SK-N-SH treated with all-trans-retinoic acid at 6 μM for 48 hours (cell line): ENCODE measurements around the gene TARBP1.

ENCODE experiments used
- ATAC-seq: fragments of 200-7000 bp; cut with Tn5 transposase; 3 replicates; pipeline ENCODE4 v1.9.1; 2020; ENCODE audit warnings: mild to moderate bottlenecking, moderate library complexity
- ARNTL ChIP-seq: fragments of 450-650 bp; formaldehyde crosslinking; IDR thresholded peaks from 2 replicates; pipeline ENCODE4 v1.5.0; 2020; ENCODE audit warnings: low read depth, mild to moderate bottlenecking, moderate library complexity, borderline replicate concordance
- CREB5 ChIP-seq: fragments of 250-450 bp; sonication (Bioruptor Pico); IDR thresholded peaks from 2 replicates; pipeline ENCODE4 v1.5.1; 2020; ENCODE audit warnings: low read depth, mild to moderate bottlenecking, moderate library complexity
- CSDC2 ChIP-seq: fragments of 250-450 bp; sonication (Bioruptor Pico); IDR thresholded peaks from 2 replicates; pipeline ENCODE4 v1.5.0; 2020; ENCODE audit warnings: mild to moderate bottlenecking, moderate library complexity
- CSRNP3 ChIP-seq: fragments of 250-450 bp; sonication (Bioruptor Pico); IDR thresholded peaks from 2 replicates; pipeline ENCODE4 v1.5.1; 2021; ENCODE audit warnings: mild to moderate bottlenecking, moderate library complexity
- ESRRG ChIP-seq: fragments of 250-450 bp; sonication (Bioruptor Pico); IDR thresholded peaks from 2 replicates; pipeline ENCODE4 v1.6.1; 2021; ENCODE audit warnings: mild to moderate bottlenecking
- GLIS3 ChIP-seq: fragments of 250-450 bp; sonication (Bioruptor Pico); IDR thresholded peaks from 2 replicates; pipeline ENCODE4 v1.5.0; 2020; ENCODE audit warnings: mild to moderate bottlenecking, moderate library complexity
- ISL1 ChIP-seq: fragments of 250-450 bp; sonication (Bioruptor Pico); IDR thresholded peaks from 2 replicates; pipeline ENCODE4 v2.1.2; 2022; ENCODE audit warnings: mild to moderate bottlenecking, moderate library complexity
- OSR1 ChIP-seq: fragments of 250-450 bp; sonication (Bioruptor Pico); IDR thresholded peaks from 2 replicates; pipeline ENCODE4 v1.8.0; 2022; ENCODE audit warnings: moderate library complexity, mild to moderate bottlenecking, inconsistent platforms
- PATZ1 ChIP-seq: fragments of 250-450 bp; sonication (Bioruptor Pico); IDR thresholded peaks from 2 replicates; pipeline ENCODE4 v1.8.0; 2020; ENCODE audit warnings: mild to moderate bottlenecking, moderate library complexity, borderline replicate concordance
- POU6F1 ChIP-seq: fragments of 250-450 bp; sonication (Bioruptor Pico); IDR thresholded peaks from 2 replicates; pipeline ENCODE4 v1.8.0; 2021; ENCODE audit warnings: low read depth, mild to moderate bottlenecking, moderate library complexity, borderline replicate concordance
- PPARA ChIP-seq: fragments of 250-450 bp; sonication (Bioruptor Pico); IDR thresholded peaks from 2 replicates; pipeline ENCODE4 v1.5.0; 2020; ENCODE audit warnings: mild to moderate bottlenecking, borderline replicate concordance
- RARB ChIP-seq: fragments of 250-450 bp; sonication (Bioruptor Pico); IDR thresholded peaks from 2 replicates; pipeline ENCODE4 v1.8.0; 2021; ENCODE audit warnings: mild to moderate bottlenecking, moderate library complexity
- SNAI2 ChIP-seq: fragments of 250-450 bp; sonication (Bioruptor Pico); IDR thresholded peaks from 2 replicates; pipeline ENCODE4 v1.5.0; 2020; ENCODE audit warnings: mild to moderate bottlenecking, moderate library complexity
- TCF4 ChIP-seq: fragments of 250-450 bp; sonication (Bioruptor Pico); IDR thresholded peaks from 2 replicates; pipeline ENCODE4 v1.8.0; 2021; ENCODE audit warnings: mild to moderate bottlenecking, moderate library complexity, borderline replicate concordance
- TOX ChIP-seq: fragments of 250-450 bp; sonication (Bioruptor Pico); IDR thresholded peaks from 2 replicates; pipeline ENCODE4 v1.8.0; 2021; ENCODE audit warnings: mild to moderate bottlenecking, moderate library complexity, borderline replicate concordance
- TSHZ2 ChIP-seq: fragments of 250-450 bp; sonication (Bioruptor Pico); IDR thresholded peaks from 2 replicates; pipeline ENCODE4 v1.5.0; 2020; ENCODE audit warnings: mild to moderate bottlenecking, moderate library complexity
- ZFP3 ChIP-seq: fragments of 250-450 bp; sonication (Bioruptor Pico); IDR thresholded peaks from 2 replicates; pipeline ENCODE4 v1.5.0; 2020; ENCODE audit warnings: mild to moderate bottlenecking, moderate library complexity
- ZFP30 ChIP-seq: fragments of 450-650 bp; formaldehyde crosslinking; IDR thresholded peaks from 2 replicates; pipeline ENCODE4 v1.5.0; 2022; ENCODE audit warnings: mild to moderate bottlenecking, moderate library complexity
- ZNF565 ChIP-seq: fragments of 450-650 bp; formaldehyde crosslinking; conservative IDR thresholded peaks from 2 replicates; pipeline ENCODE4 v1.5.0; 2020; ENCODE audit warnings: low read depth, mild to moderate bottlenecking, moderate library complexity
- ZNF70 ChIP-seq: fragments of 450-650 bp; formaldehyde crosslinking; IDR thresholded peaks from 2 replicates; pipeline ENCODE4 v1.5.0; 2020; ENCODE audit warnings: mild to moderate bottlenecking, moderate library complexity
- ZNF8 ChIP-seq: fragments of 450-650 bp; formaldehyde crosslinking; IDR thresholded peaks from 2 replicates; pipeline ENCODE4 v1.5.0; 2020; ENCODE audit warnings: mild to moderate bottlenecking, moderate library complexity

The TARBP1 gene

GRCh38 chr1:234433563-234434285 lies 45.3 kb downstream of the TARBP1 start:
- TF ChIP-seq ZNF70 (CRISPR knock-in tag) = no peak
- TF ChIP-seq CSRNP3 (CRISPR knock-in tag) = no peak
- no peak for TF ChIP-seq TCF4 (CRISPR knock-in tag)
- no peak for TF ChIP-seq CSDC2 (CRISPR knock-in tag)
- TF ChIP-seq ZFP30 = no peak
- TF ChIP-seq GLIS3 (CRISPR knock-in tag) = no peak
- no peak for TF ChIP-seq SNAI2 (CRISPR knock-in tag)
- no peak for TF ChIP-seq ZNF565 (CRISPR knock-in tag)
- TF ChIP-seq POU6F1 (CRISPR knock-in tag) = no peak
- no peak for TF ChIP-seq TOX
- no peak for TF ChIP-seq RARB
- TF ChIP-seq CREB5 (CRISPR knock-in tag) = no peak
- TF ChIP-seq ESRRG (CRISPR knock-in tag) = no peak
- no peak for TF ChIP-seq ZFP3 (CRISPR knock-in tag)
- TF ChIP-seq ISL1 = no peak
- no peak for TF ChIP-seq ARNTL (CRISPR knock-in tag)
- TF ChIP-seq TSHZ2 (CRISPR knock-in tag) = no peak
- no peak for TF ChIP-seq PPARA (CRISPR knock-in tag)
- no peak for TF ChIP-seq PATZ1 (CRISPR knock-in tag)
- 0 out of 3 replicates have a peak, but pooled peaks have one; percentile 15 for ATAC-seq

GRCh38 chr1:234431255-234431654 lies 47.7 kb downstream of the TARBP1 start:
- TF ChIP-seq OSR1 (no peak), PPARA (CRISPR knock-in tag) (no peak), ZFP3 (CRISPR knock-in tag) (no peak), ZFP30 (no peak), ZNF8 (no peak), ARNTL (CRISPR knock-in tag) (no peak), CREB5 (CRISPR knock-in tag) (no peak), RARB (no peak), ZNF565 (CRISPR knock-in tag) (no peak), GLIS3 (CRISPR knock-in tag) (no peak), ESRRG (CRISPR knock-in tag) (no peak), TOX (no peak), TSHZ2 (CRISPR knock-in tag) (no peak), PATZ1 (CRISPR knock-in tag) (no peak)
- ATAC-seq = no peak
